Stimulated activated naive CD4-positive, alpha-beta T cell (primary cell): Measurements from ENCODE around the gene PPM1B.
"Not testable (repeated sequence)": the region's sequence is repeated elsewhere in the genome, so short reads cannot be mapped to it uniquely, and the experiment has no call there.

Source experiments
- DNase-seq, 6 experiments: peaks; one replicate each; lab custom pipeline; 2025; lab: John Stamatoyannopoulos, UW

Gene PPM1B

GRCh38 chr2:44250376-44250775, 81.7 kb downstream of the PPM1B start:
- DNase-seq: no peak

DNA sequence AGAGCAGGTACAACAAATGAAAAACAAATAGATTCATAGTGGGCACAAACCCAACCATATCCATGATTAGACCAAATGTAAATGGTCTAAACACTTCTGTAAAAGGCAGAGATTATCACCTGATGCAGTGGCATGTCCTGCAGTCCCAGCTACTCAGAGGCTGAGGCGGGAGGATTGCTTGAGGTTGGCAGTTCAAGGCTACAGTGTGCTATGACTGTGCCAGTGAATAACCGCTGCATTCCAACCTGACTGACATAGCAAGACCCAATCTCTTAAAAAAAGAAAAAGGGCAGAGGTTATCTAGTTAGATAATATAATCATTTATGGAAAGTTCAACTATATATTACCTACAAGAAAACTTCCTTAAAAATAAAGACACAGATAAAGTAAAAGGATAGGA, 85.3 kb downstream of the PPM1B start:
- DNase-seq: no peak

DNA sequence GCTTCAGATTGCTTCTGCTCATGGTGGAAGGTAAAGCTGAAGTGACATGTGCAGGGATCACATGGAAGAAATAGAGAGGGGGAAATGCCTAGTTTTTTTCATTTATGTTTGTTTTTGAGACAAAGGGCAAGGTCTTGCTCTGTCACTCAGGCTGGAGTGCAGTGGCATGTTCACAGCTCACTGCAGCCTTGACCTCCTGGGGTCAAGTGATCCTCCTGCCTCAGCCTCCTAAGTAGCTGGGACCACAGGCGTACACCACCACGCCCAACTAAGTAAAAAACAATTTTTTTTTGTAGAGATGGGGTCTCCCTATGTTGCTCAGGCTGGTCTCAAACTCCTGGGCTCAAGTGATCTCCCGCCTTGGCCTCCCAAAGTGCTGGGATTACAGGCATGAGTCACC, 87.0 kb downstream of the PPM1B start:
- not testable (repeated sequence) for DNase-seq

DNA sequence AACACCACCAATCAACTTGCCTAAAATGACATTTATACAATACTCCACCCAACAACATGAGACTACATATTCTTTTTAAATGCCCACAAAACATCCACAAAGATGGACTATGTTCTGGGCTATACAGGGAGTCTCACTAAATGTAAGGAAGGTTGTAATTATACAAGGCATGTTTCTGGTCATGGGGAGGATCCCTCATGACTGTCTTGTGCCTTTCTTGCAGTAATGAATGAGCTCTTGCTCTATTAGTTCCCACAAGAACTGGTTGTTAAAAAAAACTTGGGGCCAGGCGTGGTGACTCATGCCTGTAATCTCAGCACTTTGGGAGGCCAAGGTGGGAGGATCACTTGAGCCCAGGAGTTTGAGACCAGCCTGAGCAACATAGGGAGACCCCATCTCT, 89.1 kb downstream of the PPM1B start:
- not testable (repeated sequence) for DNase-seq

DNA sequence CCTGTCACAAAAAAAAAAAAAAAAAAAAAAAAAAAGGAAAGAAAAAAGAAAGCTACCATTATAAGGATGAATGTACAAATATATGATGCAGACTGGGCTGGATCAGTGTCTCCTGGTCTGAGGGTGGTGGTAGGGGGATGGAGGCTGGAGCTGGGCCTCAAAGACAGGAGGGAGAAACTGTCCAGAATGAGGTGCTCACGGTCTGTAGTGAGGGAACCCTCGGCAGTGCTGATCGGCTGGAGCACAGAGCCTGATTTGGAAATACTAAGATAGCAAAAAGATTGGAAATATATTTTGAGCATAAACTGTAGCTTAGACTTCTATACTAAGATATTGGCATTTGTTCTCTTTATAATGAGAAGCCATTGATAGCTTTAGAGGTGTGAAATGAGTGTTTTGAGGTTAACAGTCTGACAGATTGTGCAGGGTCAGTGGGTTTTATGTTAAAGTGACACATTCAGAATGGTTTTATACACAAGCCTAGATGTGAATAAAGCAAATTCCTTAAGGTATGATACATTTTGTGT, 98.7 kb downstream of the PPM1B start:
- DNase-seq: no peak

- DNase-seq: no peak
Observed at GRCh38 chr2:44267796-44268648, 99.3 kb downstream of the PPM1B start.

DNA sequence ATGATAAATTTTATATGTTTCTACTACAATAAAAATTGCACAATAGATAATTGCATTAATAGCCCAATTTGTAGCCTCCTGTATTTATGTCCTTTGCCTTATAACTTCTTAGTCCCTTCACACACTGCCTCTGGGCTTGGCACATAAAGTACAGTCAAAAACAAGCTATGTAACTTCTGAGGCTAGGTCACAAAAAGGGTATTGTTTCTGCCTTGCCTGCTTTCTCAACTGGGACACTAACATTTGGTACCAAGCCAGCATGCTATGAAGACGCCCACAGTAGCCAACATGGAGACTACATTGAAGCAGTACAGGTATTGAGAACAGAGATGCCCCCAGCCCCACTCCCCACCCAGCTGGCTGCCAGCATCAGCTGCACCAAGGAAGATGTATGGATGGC, 101.2 kb downstream of the PPM1B start:
- DNase-seq: no peak

DNA sequence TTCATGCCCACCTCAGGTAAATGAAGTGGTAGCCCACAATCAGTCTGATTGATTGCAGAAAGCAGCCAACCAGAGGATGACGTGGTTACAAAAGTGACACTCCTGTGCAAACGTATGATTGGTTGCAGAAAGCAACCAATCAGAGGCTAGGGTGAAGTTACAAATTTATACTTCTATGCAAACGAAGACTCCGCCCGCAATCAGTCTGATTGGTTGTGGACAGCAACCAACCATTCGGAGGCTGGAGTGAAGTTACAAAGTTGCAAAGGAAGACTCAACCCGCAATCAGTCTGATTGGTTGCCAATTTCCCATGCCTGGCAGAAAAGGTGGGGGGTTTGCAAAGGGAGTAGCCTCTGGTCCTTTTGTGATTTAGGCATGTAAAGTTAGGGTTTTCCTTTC, 102.6 kb downstream of the PPM1B start:
- DNase-seq: no peak

DNA sequence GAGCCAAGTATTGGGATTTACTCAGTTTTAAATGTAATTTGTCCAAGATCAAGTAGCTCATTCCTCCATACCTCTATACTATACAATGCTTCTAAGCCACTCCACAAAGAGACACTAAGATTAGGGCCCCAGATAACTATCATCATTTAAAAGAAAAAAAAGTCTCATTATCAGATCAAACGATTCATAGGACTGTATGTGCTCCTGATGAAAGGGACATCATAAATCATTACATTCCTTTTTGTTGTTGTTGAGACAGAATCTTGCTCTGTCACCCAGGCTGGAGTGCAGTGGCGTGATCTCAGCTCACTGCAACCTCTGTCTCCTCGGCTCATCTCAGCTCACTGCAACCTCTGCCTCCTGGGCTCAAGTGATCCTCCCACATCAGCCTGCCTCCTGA, 104.4 kb downstream of the PPM1B start:
- no peak for DNase-seq

DNA sequence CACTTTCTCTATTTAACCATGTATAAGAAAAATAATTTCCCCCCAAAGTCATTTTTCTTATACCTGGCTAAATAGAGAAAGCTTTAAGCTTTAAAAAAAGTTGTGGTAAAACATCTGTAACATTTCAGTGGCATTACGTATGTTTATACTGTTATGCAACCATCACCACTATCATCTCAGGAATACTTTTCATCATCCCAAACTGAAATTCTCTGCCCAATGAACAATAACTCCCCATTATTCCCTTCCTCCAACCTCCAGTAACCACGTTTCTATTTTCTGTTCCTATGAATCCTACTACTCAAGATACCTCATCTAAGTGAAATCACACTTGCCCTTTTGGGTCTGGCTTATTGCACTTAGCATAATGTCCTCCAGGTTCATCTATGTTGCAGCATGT, 104.9 kb downstream of the PPM1B start:
- DNase-seq: no peak

DNA sequence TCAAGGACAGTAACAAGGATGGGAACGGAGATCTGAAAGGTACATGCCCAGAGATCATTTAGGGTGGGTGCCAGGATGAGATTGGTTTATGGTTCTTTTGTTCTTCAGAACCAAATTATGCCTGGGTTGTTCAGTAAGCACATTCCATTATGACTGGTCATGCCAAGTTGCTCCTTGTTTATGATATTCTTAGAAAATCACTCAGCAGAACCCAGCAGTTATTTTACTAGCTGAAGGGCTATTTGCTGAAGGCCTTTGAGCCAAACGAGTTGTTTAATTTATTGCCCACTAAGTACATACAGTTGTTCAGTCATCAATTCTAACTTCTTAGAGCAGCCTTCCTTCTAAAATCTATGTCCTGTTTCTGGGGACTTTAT, 107.2 kb downstream of the PPM1B start:
- DNase-seq: no peak

DNA sequence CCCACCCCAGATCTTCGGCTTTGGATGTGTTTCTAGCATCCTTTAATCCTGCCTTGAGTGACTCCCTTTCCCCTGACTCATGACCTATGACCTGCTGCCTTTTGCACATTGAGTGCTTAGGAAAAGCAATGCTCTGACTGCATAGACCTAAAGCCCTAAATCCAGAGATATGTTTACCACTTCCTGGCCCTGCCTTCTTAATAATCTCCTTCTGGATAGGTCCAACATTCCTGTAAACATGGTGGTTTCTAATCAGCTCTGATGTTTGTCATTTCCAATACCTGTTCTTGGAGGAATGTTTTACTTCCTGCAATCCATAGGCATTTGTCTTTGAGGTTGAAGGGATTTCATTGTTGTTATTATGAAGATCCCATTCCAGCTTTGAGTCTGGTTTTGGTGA, 108.9 kb downstream of the PPM1B start:
- DNase-seq: no peak

GRCh38 chr2:44280869-44281268, 112.2 kb downstream of the PPM1B start:
- no peak for DNase-seq
